Hematopoietic multipotent progenitor cell treated with erythropoietin and hydrocortisone succinate and interleukin-3 and kit ligand, for 17 days (in vitro differentiated cells): ENCODE results near the gene KRT9.

Source experiments
- DNase-seq: peaks from one replicate; pipeline ENCODE4 v3.0.0-alpha.2; 2015; ENCODE audit warnings: low spot score

KRT9 gene

DNA sequence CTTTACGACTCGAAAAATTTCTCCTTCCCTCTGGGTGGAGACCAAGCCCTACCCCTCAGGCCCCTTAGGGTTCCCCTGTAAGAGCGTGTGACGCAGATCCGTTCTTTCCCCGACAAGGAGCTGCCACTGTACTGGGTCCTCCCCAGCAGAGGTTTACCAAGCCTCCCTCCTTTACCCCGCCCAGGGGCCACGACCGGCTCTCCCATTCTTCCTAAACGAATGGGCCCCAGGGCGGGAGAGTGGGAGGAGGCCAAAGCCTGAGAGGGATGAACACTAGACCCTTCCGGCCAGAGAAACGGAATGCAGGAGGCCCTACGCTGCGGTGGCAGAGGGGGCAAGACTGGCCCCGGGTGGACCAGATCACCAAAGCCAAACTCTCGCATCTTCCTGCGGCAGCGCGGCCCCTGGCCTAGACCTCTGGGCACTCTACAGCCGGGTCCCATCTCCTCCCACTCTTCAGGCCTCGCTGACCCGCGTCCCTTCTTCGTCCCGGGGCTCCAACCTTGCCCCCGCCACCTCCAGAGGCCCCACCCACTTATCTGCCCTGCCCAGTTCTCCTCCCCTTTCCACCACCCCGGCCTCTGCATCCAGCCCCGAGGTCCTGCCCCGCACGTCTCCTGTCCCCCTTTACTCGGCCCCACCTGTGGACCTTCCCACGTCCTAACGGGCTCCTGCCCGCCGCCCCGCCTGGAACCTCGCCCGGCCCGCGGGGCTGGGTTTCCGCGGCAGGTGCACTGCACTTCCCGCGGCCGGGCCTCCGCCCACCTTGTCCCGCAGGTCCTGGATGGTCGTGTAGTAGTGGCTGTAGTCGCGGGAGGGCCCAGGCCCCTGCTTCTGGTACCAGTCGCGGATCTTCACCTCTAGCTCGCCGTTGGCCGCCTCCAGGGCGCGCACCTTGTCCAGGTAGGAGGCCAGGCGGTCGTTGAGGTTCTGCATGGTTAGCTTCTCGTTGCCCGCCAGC, 44.5 kb downstream of the KRT9 start:
- DNase-seq: no peak

- DNase-seq: no peak
These were observed 47.6 kb downstream of the KRT9 start for GRCh38 chr17:41524261-41524660.

DNA sequence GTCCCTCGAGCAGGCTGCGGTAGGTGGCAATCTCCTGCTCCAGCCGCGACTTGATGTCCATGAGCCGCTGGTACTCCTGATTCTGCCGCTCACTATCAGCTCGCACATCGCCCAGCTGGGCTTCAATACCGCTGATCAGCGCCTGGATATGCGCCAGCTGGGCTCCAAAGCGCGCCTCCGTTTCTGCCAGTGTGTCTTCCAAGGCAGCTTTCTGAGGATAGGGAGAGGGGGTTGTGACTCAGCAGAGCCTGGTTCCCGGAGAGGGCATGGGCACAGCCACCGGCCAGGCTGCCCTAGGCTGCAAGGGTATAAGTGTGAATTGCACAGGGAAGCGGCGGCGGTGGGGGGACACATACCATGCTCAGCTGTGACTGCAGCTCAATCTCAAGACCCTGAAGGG, 48.1 kb downstream of the KRT9 start:
- DNase-seq: no peak

DNA sequence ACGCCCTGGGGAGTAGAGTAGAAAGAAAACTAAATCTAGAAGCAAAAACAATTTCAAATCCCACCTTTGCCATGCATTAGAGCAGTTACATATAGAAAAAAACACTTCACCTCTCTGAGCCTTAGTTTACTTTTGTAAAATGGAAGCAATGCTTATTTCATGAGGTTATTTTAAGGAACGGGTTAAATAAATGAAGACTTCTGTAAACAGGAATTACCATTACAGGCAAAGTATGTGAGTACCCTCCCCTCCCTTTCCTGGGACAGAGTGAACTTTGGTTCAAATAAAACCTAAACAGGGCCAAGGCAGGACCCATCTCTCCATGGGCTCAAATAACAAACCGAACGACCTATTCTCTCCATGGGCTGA, 48.6 kb downstream of the KRT9 start:
- no peak for DNase-seq

DNA sequence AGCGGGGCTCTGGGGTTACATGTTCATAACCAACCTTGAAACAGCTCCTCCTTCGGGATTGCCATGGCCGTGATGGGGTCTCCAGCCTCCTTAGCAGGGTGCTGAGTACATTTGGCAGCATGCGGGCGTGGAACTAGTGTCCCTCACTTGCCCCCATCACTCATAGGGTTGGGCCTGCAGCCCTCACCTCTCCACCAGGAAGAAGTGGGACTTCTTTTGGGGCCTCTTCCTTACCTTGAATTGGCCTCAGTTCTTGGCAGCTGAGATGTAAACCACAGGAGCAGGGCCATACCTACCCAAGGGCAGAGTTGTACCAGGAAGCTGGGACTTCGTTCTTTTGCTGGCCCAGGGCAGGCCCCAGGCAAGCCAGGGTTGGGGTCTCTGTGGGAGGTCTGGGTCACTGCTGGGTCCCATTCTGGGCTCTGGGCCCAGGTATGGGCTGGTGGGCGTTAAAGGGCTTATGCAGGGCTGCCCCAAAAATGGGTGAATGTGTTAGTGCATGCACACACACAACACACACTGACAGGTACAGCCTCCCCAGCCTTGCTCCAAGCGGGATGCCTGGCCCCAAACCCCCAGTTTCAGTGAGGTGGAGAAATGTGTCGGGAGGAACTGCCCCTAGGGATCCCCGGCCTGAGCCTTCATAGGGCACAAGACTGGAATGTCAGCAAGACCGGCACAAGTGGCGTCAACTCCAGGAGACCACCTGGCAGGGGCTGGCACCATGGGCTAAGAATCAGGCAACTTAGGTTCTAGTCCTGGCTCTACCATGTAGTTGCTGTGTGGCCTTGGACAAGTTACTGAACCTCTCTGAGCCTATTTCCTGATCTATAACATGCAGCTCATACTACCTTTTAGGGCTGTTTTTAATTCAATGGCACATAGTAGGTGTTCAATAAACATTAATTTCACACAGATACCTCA, 49.3 kb downstream of the KRT9 start:
- no peak for DNase-seq

- no peak for DNase-seq
These were observed 50.1 kb downstream of the KRT9 start for GRCh38 chr17:41521574-41522261.

- no peak for DNase-seq
These were observed 50.9 kb downstream of the KRT9 start for GRCh38 chr17:41520821-41521521.

DNA sequence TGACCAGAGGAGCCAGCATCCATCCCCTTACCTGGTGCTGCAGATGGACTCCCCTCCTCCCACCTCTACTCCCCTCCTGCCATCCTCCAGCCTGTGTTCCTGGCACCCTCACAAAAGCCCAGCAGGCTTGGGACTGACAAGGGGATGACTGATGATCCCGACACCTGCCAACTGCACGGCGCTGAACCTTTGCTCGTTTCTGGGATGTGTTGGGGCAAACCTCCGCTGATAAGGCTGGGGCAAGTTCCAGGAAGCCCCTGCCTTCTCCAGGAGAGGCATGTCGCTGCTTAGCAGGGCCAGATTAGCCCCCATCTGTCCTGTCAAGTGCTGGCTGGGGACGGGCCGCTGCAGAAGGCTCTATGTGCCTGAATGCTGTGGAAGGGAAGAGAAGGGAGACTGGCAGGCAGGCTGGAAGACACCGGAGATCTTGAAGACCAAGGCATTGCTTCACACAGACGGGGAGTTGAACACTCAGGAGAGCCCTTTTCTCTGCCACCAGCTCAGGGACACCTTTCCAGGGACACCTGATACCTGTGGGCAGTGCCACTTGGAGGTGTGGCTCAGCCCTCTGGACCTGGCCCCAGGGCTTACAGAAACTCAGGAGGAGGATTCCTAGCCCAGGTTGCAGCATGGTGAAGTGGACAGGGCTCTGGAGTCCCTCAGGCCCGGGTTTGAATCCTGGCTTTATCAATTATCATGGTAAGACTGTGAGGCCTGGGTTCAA, 52.2 kb downstream of the KRT9 start:
- no peak for DNase-seq

DNA sequence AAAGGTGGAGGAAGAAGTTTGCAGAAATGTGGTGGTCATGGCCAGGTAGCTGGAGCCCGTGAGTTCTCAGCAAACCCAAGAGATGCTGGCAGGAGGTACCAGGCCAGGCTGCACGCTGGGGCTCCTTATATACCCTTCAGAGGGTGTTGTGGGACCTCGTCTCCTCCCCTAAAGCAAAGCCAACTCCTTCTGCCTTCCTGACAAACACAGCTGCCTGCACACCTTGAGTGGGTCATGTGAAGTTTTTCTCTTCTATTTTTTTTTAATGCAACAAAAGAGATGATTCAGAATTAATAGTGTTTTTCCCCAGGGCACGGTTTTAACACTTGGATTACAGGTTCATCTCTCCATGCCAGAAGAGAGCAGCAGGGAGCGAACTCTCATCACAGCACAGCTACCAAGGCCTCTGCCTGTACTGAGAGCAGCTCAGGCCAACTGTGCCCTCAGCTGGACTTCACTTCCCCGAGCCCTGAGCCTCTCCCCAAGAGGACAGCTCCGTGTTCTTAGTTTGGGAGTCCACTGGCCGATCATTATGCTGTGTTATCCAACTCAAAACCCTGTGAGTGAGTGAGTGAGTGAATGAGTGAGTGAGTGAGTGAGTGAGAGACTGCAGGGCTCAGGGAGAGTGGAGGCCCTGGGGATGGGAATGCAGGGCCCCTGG, 52.9 kb downstream of the KRT9 start, which contains the start of gene KRT15:
Gene KRT15 (minus strand): TSS at position 102 of the 661 bp plus-strand sequence. CDS start 63 bp downstream, at position 39.
- DNase-seq: no peak

DNA sequence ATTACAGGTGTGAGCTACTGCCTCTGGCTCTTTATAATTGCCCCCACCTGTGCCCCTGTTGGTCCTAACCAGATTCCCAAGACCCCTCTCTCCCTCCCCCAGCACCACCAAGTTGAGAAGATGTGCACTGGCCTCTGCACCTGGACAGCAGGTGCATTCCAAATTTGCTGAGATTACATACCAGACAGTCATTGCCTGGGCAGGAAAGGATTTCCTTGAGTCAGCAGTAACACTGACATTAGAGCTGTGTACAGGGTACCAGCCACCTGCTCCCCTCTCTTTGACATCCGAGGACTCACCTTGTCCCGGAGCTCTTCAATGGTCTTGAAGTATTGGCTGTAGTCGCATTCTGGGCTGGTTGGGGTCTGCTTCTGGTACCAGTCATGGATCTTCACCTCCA, 53.8 kb downstream of the KRT9 start:
- no peak for DNase-seq

DNA sequence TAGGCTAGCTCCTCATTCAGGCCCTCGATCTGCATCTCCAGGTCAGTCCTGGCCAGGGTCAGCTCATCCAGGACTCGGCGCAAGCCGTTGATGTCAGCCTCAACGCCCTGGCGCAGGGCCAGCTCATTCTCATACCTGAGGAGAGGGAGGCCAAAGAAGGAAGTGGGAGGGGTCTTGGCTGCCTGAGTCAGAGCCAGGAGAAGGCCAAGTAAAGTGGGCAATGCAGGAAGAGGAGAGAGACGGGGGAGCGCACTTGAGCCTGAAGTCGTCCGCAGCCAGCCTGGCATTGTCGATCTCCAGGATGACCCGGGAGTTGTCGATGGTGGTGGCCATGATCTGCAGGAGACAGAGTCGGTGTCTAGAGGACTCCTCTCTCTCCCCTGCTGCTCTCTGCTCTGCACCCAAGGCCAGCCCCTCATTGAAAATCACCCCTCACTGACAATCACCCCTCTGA, 55.0 kb downstream of the KRT9 start:
- DNase-seq: no peak

GRCh38 chr17:41516147-41516829, 55.6 kb downstream of the KRT9 start:
- DNase-seq: no peak
